Activated T-helper 2 cell treated with anti-CD3 and anti-CD28 coated beads, Interferon-gamma antibody, Interleukin-2, Interleukin-4, amounts not matched to agents 10 μg/mL and 5 μg/mL and 100 μg/mL, durations not matched to agents 14 hours and 24 hours and 36 hours (primary cell): Measurements from ENCODE around the gene PTPN22. TPM values are rescaled to one million over a fixed set of nuclear protein-coding genes. Genes with fewer than 3 reads are reported as not detected.
A peak's percentile ranks its signal among the peaks of the same experiment; 100 is the strongest.
"Not testable (repeated sequence)": the region's sequence is repeated elsewhere in the genome, so short reads cannot be mapped to it uniquely, and the experiment has no call there.

Experiments
- DNase-seq: peaks from one replicate; pipeline ENCODE4 v3.0.0; 2021; ENCODE audit warnings: low spot score
- H3K27ac Mint-ChIP-seq: one replicate; pipeline ENCODE4 v1.8.0; 2021; ENCODE audit warnings: mixed read lengths
- H3K27me3 Mint-ChIP-seq: one replicate; pipeline ENCODE4 v1.8.0; 2021; ENCODE audit warnings: low read depth, mixed read lengths
- H3K36me3 Mint-ChIP-seq: one replicate; pipeline ENCODE4 v1.8.0; 2021; ENCODE audit warnings: low read depth, mixed read lengths
- H3K4me1 Mint-ChIP-seq: one replicate; pipeline ENCODE4 v1.8.0; 2021; ENCODE audit warnings: low read depth, mixed read lengths
- H3K4me3 Mint-ChIP-seq: one replicate; pipeline ENCODE4 v1.8.0; 2021; ENCODE audit warnings: low read depth, mild to moderate bottlenecking, moderate library complexity, mixed read lengths
- H3K9me3 Mint-ChIP-seq: one replicate; pipeline ENCODE4 v1.8.0; 2021; ENCODE audit warnings: mixed read lengths
- intact Hi-C: fragments of 100-400 bp; cut with micrococcal nuclease; formaldehyde crosslinking; loops from one replicate; pipeline ENCODE4 v1.15.1; 2023
- total RNA-seq: library from RNA; stranded (reverse); gene quantifications from 2 replicates; pipeline ENCODE4 v1.2.3, GENCODE V29; 2022

Gene PTPN22
- total RNA-seq, 1 donor from 2014 or later: 57.8 TPM

DNA sequence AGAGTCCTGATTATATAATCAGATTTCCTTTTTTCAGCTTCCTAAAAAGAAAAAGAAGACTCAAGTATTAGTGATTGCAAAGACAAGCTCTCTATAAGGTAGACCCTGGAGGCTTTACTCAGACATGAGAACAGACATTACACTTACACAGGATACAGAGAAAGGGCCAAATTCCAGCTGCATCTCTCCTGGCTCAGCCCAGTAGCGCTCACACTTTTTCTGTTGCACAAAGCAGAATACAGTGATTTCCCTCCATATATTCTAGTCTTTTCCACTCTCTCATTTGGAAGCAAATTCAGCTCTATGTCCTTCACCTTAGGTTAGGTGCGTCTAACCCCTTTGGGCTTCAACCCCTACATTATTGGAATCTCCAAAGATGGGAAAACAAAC, 15.1 kb downstream of the PTPN22 start:
- no peak for DNase-seq
- H3K27ac Mint-ChIP-seq: no peak overlapping the region
- H3K4me3 Mint-ChIP-seq: no peak overlapping the region
- peaks cover 33% of the 10 kb centered on the region for H3K4me1 Mint-ChIP-seq
- peaks cover 72% of the 10 kb centered on the region for H3K36me3 Mint-ChIP-seq
- no peaks in the 10 kb centered on the region for H3K27me3 Mint-ChIP-seq
- no peaks in the 10 kb centered on the region for H3K9me3 Mint-ChIP-seq
- intact Hi-C loops: no loop called here

DNA sequence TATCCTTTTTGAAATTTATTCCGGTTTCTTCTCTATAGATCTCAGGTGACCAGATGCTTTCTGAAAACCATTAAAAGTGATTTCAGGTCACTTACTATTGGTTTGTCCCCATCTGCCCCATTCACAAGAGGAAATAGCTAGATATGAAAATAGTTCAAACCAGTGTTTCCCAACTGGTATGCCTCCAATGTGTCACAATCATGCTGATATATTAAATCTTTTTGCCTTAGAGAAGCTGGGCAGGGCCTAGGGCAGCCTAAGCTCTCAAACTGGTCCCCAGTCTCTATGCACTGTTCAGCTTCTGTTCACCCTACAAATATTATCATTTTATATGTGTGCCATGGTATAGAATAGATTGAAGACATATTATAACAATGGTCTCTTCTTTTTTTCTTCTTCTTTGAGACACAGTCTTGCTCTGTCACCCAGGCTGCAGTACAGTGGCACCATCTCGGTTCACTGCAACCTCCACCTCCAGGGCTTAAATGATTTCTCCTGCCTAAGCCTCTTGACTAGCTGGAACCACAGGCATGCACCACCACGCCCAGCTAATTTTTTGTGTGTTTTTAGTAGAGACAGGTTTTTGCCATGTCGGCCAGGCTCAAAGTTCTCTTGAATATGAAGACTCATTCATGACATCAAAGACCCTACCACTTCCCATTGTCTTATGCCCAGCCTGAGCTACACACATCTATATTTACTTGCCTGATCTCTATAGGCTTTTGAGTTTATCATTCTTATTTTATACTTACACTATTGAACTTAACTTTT, 15.7 kb downstream of the PTPN22 start:
- Mint-ChIP-seq H3K27ac (no peak overlapping the region), H3K27me3 (no peaks in the 10 kb centered on the region), H3K9me3 (no peaks in the 10 kb centered on the region), H3K4me1 (peaks cover 32% of the 10 kb centered on the region), H3K36me3 (peaks cover 74% of the 10 kb centered on the region), H3K4me3 (no peak overlapping the region)
- no peak for DNase-seq
- intact Hi-C loops: no loop called here

GRCh38 chr1:113854234-113854633, 17.3 kb downstream of the PTPN22 start:
- H3K4me3 Mint-ChIP-seq: no peak overlapping the region
- H3K9me3 Mint-ChIP-seq: no peaks in the 10 kb centered on the region
- peaks cover 25% of the 10 kb centered on the region for H3K4me1 Mint-ChIP-seq
- peaks cover 80% of the 10 kb centered on the region for H3K36me3 Mint-ChIP-seq
- intact Hi-C loops: no loop called here
- H3K27ac Mint-ChIP-seq: peak overlapping the region; percentile 39
- no peaks in the 10 kb centered on the region for H3K27me3 Mint-ChIP-seq
- DNase-seq: no peak

DNA sequence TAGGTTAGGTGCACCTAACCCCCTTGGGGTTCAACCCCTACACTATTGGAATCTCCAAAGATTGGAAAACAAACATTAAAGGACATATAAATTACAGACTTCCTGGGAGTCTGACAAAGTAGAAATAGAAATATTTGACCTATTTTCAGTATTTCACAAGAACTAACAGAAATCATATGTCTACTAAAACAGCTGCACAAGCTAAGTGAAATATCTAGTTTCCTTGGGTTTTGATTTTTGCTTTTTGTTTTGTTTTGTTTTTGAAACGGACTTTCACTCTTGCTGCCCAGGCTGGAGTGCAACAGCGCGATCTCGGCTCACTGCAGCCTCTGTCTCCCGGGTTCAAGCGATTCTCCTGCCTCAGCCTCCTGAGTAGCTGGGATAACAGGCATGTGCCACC, 18.8 kb downstream of the PTPN22 start:
- peaks cover 82% of the 10 kb centered on the region for H3K36me3 Mint-ChIP-seq
- H3K4me1 Mint-ChIP-seq: peaks cover 21% of the 10 kb centered on the region

DNA sequence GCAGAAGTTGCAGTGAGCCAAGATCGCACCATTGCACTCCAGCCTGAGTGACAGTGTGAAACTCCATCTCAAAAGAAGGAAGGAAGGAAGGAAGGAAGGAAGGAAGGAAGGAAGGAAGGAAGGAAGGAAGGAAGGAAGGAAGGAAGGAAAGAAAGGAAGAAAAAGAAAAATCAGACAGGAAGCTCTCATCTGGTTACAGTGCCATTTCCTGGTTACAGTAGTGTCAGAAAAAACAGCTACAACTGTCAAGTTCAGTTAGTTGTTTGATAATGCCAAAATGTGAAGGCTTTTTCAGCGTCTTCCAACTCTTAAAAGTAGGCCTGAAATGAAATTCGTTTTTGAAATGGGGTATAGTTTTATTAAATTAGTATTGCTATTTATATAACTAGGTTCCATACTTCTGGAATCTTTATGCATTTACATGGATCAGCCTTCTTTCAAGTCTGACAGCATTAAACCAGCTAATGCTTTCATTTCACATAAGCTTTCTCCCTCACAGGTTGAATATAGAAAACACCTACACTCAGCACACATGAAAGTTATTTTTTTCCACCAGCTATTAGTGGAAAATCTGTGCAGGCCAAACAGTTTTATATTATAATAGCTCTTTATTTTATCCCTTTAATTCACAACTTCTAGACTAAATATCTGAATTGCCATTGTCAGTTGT, 21.2 kb downstream of the PTPN22 start:
- Mint-ChIP-seq H3K4me1 (peaks cover 21% of the 10 kb centered on the region), H3K4me3 (no peak overlapping the region), H3K9me3 (peaks cover 10% of the 10 kb centered on the region), H3K27ac (peak overlapping the region; percentile 59), H3K27me3 (no peaks in the 10 kb centered on the region), H3K36me3 (peaks cover 84% of the 10 kb centered on the region)
- intact Hi-C loops: no loop called here
- DNase-seq: no peak

More for the DNA sequence above, 18.8 kb downstream of the PTPN22 start:
- H3K27ac Mint-ChIP-seq, H3K27me3 Mint-ChIP-seq, H3K4me3 Mint-ChIP-seq, DNase-seq, H3K9me3 Mint-ChIP-seq, intact Hi-C loops: not testable (repeated sequence)

- peaks cover 10% of the 10 kb centered on the region for H3K9me3 Mint-ChIP-seq
- H3K27me3 Mint-ChIP-seq: no peaks in the 10 kb centered on the region
- peaks cover 14% of the 10 kb centered on the region for H3K4me1 Mint-ChIP-seq
- peaks cover 78% of the 10 kb centered on the region for H3K36me3 Mint-ChIP-seq
- intact Hi-C loops: no loop called here
- no peak for DNase-seq
- no peak overlapping the region for H3K27ac Mint-ChIP-seq
- H3K4me3 Mint-ChIP-seq: no peak overlapping the region
Observed at GRCh38 chr1:113849072-113849471, 22.4 kb downstream of the PTPN22 start.

- Mint-ChIP-seq H3K9me3 (peaks cover 10% of the 10 kb centered on the region), H3K36me3 (peaks cover 85% of the 10 kb centered on the region), H3K27ac (no peak overlapping the region), H3K27me3 (no peaks in the 10 kb centered on the region), H3K4me3 (no peak overlapping the region), H3K4me1 (peaks cover 11% of the 10 kb centered on the region)
- intact Hi-C loops: no loop called here
- no peak for DNase-seq
Observed at GRCh38 chr1:113846391-113847035, 25.0 kb downstream of the PTPN22 start.

- Mint-ChIP-seq H3K4me3 (no peak overlapping the region), H3K4me1 (peaks cover 2% of the 10 kb centered on the region), H3K27me3 (no peaks in the 10 kb centered on the region), H3K36me3 (peaks cover 70% of the 10 kb centered on the region), H3K9me3 (no peaks in the 10 kb centered on the region), H3K27ac (no peak overlapping the region)
- no peak for DNase-seq
- intact Hi-C loops: loop anchor here (5.0 to 10.0 kb wide), 2 partner anchors 91 to 448 kb away; partner anchors contain the start of gene HIPK1
Observed at GRCh38 chr1:113836534-113836933, 35.0 kb downstream of the PTPN22 start.

DNA sequence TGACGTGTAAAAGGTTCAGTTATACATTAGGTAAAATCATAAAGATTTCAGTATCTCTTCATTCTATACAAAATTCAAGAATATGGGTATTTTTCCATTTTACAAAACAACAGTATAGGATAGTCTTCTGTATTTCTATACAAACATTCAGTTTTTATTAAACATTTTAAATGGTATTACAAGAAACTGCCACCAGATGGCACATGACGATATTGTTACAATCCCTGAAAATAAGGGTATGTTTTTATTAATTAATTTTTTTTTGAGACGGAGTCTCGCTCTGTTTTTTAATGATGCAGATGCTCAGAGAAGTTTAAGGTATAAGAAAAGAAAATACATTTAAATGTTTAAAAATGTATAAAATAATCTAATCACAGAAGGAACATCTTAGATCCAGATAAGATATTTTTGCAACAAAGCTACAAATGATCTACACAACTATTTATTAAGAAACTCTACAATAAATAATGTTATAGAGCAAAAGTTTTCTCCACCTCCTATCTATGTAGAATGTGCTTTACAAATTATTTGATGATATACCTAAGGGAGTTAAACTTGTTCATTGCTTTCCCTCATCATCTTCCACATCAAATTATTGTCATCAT, 35.7 kb downstream of the PTPN22 start:
- Mint-ChIP-seq H3K4me1 (peaks cover 5% of the 10 kb centered on the region), H3K4me3 (no peak overlapping the region), H3K36me3 (peaks cover 69% of the 10 kb centered on the region), H3K27me3 (no peaks in the 10 kb centered on the region), H3K9me3 (no peaks in the 10 kb centered on the region), H3K27ac (no peak overlapping the region)
- intact Hi-C loops: loop anchor here (1.0 to 10.0 kb wide), 3 partner anchors 70 to 449 kb away; partner anchors contain the start of genes DCLRE1B and HIPK1
- DNase-seq: no peak

DNA sequence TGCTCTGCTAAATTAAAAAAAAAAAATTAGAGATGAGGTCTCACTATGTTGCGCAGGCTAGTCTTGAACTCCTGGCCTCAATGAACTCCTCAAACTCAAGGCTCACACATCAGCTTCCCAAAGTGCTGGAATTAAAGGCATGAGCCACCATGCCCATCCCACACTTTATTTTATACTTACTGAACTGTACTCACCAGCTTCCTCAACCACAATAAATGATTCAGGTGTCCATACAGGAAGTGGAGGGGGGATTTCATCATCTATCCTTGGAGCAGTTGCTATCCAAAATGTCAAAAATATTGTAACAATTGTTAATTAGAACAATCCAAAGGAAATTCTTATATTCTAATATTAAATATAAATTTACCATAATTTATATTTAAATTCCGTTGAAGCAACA, 36.8 kb downstream of the PTPN22 start:
- Mint-ChIP-seq H3K36me3 (peaks cover 67% of the 10 kb centered on the region), H3K9me3 (no peaks in the 10 kb centered on the region), H3K4me1 (peaks cover 5% of the 10 kb centered on the region), H3K27me3 (no peaks in the 10 kb centered on the region), H3K27ac (no peak overlapping the region), H3K4me3 (no peak overlapping the region)
- intact Hi-C loops: loop anchor here (1.0 to 10.0 kb wide), 3 partner anchors 71 to 450 kb away; partner anchors contain the start of genes DCLRE1B and HIPK1
- no peak for DNase-seq

DNA sequence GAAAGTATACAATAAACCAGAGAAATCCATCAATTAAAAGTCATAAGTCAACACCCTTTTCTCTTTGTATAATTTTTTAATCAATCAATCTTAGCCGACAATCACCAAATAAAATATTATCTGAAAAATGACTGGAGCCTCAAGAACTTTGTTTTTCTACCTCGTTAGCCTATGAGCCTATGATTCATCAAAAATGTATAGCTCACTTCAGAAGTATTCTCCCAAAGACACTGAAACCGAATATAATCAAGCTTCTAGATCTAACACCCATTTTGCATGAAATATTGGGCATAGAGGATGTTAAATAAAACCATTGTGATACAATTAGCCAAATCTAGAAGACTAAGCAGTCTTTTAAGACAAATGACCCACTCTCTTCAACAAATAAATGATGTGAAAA, 41.5 kb downstream of the PTPN22 start:
- peaks cover 3% of the 10 kb centered on the region for H3K4me1 Mint-ChIP-seq
- H3K4me3 Mint-ChIP-seq: no peak overlapping the region
- no peaks in the 10 kb centered on the region for H3K9me3 Mint-ChIP-seq
- H3K36me3 Mint-ChIP-seq: peaks cover 66% of the 10 kb centered on the region
- no peaks in the 10 kb centered on the region for H3K27me3 Mint-ChIP-seq
- H3K27ac Mint-ChIP-seq: no peak overlapping the region
- no peak for DNase-seq
- intact Hi-C loops: loop anchor here (10.0 kb wide), 1 partner anchor 455 kb away; no protein-coding TSS in a partner anchor

DNA sequence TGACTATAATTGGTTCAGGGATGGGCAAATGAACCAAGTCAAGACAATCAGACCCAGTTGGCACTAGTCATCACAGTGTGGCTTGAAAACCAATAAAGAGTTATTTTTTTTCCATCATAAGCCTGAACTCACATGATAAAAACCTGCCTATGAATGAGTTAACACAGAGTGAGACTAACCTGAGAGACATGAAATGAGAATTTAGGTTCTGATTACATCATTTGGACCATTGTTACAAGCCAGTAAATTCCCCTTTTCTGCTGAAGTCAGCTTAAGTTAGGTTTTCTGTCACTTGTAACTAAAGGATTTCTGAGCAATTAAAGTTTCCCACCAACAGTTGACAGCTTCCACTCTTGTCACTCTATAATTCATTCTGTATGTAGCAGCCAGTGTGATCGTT, 49.6 kb downstream of the PTPN22 start:
- Mint-ChIP-seq H3K9me3 (no peaks in the 10 kb centered on the region), H3K4me3 (no peak overlapping the region), H3K4me1 (peaks cover 1% of the 10 kb centered on the region), H3K36me3 (peaks cover 66% of the 10 kb centered on the region), H3K27ac (no peak overlapping the region), H3K27me3 (no peaks in the 10 kb centered on the region)
- intact Hi-C loops: no loop called here
- DNase-seq: no peak
